NK-92 treated with Interleukin-12 subunit alpha and Interleukin-12 subunit beta, amount 100 ng/mL, for 24 hours (cell line): ENCODE measurements around the gene RAD23A.
"Not testable (repeated sequence)": the region's sequence is repeated elsewhere in the genome, so short reads cannot be mapped to it uniquely, and the experiment has no call there.

Experiments
- DNase-seq: peaks from one replicate; lab custom pipeline; 2025; lab: John Stamatoyannopoulos, UW

The RAD23A gene

DNA sequence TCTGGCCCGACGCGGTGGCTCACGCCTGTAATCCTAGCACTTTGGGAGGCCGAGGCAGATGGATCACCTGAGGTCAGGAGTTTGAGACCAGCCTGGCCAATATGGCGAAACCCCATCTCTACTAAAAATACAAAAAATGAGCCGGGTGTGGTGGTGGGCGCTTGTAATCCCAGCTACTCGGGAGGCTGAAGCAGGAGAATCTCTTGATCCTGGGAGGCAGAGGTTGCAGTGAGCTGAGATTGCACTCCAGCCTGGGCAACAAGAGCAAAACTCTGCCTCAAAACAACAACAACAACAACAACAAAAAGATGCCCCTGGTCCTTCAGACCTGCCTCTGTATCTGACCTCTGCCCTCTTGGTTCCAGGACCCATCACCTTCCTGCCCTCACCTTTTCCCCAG lies 9.9 kb downstream of the RAD23A start:
- DNase-seq = not testable (repeated sequence)

DNA sequence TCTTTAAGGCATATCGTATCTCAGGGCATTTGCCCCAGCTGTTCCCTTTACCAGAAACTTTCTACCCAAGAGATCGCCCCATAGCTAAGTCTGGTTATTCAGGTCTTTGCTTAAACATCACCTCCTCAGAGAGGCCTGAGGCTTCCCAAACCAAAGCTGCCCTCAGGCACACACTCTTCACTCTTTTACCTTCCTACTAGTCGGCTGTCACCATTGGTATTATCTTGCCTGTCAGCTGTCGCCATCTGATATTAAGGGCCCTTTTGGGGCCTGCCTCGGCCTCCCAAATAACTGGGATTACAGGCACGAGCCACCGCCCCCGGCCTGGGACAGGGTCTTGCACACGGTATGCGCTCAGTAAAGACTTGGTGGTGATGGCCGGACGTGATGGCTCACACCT lies 10.3 kb downstream of the RAD23A start:
- DNase-seq = no peak

DNA sequence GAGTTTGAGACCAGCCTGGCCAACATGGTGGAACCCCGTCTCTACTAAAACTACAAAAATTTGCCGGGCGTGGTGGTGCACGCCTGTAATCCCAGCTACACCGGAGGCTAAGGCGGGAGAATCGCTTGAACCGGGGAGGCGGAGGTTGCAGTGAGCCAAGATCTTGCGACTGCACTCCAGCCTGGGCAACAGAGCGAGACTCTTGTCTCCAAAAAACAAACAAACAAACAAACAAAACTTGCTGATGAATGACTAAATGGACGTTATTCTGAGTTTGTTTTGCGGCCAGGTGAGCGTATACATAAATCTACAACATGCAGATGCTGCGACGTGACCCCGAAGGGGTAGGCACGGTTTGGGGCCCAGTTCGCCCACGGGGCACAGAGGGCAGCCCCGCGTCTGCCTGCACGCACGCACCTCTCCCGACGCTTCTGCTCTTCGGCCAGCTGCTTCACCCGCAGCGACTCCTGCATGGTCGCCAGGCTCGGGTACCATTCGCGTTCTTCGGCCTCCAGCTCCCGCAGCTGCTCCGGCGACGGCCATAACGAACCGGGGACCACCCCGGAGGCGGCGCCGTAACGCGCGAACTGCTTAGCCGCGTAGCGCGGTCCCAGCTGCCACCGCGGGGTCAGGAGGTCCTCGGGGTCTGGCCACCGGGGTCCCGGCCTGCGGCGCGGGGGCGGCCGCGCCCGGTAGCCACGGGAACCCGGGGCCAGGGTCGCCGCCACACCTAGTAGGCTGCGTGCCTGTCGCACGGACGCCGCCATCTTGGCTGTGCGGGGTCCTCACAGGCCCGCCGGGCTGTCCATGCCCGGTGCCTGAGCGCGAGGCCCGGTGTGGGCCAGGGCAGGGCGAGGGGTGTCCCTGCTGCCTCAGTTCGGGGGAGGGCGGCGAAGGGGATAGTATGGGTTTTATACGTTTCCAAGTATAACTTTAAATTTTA lies 11.1 kb downstream of the RAD23A start, which contains the start of gene GADD45GIP1:
TSS of gene GADD45GIP1 (minus strand) at position 778 of the 943 bp plus-strand sequence. CDS start at position 767, 11 bp downstream.
- DNase-seq = peak; percentile 64

DNA sequence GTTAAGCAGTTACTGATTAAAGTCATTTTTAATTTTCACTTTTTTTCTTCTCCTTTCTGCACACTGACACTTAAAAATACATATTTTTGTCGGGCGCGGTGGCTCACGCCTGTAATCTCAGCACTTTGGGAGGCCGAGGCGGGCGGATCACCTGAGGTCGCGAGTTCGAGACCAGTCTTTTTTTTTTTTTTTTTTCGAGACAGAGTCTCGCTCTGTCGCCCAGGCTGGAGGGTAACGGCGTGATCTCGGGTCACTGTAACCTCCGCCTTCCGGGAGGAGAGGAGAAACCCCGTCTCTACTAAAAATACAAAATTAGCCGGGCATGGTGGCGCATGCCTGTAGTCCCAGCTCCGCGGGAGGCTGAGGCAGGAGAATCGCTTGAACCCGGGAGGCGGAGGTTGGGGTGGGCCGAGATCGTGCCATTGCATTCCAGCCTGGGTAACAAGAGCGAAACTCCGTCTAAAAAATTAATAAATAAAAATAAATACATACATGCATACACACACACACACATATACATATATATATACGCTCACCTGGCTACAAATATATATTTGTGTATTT lies 11.8 kb downstream of the RAD23A start:
- DNase-seq = not testable (repeated sequence)

DNA sequence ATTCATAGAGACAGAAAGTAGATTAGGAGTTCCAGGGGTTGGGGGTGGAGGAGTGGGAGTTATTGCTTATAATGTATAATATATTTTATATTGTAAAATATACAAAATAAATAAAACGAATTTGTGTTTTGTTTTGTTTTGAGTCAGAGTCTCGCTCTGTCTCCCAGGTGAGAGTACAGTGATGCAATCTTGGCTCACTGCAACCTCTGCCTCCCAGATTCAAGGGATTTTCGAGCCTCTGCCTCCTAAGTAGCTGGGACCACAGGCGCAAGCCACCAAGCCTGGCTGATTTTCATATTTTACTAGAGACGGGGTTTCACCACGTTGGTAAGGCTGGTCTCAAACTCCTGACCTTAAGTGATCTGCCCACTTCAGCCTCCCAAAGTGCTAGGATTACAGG lies 13.8 kb downstream of the RAD23A start:
- no peak for DNase-seq

DNA sequence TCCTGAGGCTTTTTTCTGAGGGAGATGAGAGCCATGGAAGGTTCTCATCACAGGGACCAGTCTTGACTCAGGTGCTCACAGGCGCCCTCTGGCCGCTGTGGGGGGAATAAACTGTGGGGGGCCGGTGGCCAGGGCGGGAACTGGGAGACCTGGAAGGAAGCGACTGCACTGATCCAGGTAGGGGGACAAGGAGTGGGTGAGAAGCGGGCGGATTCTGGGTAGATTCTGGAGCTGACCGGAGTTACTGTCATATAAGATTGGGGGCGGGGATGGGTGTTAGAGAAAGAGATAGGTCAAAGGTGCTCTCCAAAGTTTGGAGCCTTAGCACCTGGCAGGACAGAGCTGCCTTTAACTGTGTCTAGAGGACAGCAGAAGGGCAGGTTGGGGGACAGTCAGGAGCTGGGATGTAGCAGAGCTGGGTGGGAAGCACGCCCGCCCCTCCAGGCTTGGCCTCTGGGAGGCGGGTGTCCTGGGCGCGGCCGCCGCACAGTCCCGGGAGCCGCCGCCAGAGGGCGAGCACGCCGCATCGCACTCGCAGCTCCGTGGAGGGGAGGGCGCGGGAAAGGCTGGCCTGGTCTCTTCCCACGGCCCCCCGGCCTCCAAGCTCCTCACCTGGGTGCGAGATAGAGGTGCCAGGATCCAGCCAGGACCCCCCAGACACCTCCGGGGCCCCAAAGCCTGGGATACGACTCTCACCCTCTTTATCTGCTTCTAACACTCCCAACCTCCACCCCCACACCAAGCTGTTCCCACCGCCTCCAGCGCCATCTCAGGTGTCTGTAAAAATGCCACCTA lies 19.6 kb downstream of the RAD23A start:
- peak; percentile 64 for DNase-seq

DNA sequence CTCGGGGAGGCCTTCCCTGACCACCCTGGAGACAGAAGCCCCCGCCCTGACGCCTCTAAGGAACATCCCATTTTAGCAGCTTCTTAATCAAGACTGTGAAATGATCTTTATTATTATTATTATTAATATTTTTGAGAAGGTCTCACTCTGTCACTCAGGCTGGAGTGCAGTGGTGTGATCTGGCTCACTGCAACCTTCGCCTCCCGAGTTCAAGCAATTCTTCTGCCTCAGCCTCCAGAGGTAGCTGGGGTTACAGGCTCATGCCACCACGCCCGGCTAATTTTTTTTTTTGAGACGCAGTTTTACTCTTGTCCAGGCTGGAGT lies 20.1 kb downstream of the RAD23A start:
- DNase-seq = no peak

DNA sequence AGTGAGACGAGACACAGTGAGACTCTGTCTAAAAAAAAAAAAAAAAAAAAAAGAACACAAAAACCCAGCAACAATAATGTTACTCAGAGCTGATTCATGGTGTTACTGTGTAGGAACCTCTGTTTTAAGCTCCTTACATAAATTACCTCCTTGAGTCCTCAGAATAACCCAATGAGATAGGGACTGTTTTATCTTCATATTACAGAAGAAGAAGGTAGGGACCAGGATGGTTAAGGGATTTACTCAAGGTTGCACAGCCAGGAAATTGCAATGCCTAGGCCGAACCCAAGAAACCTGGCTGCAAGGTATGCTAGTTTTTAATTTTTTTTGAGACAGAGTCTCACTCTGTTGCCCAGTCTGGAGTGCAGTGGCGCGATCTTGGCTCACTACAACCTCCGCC lies 22.2 kb downstream of the RAD23A start:
- DNase-seq = no peak

DNA sequence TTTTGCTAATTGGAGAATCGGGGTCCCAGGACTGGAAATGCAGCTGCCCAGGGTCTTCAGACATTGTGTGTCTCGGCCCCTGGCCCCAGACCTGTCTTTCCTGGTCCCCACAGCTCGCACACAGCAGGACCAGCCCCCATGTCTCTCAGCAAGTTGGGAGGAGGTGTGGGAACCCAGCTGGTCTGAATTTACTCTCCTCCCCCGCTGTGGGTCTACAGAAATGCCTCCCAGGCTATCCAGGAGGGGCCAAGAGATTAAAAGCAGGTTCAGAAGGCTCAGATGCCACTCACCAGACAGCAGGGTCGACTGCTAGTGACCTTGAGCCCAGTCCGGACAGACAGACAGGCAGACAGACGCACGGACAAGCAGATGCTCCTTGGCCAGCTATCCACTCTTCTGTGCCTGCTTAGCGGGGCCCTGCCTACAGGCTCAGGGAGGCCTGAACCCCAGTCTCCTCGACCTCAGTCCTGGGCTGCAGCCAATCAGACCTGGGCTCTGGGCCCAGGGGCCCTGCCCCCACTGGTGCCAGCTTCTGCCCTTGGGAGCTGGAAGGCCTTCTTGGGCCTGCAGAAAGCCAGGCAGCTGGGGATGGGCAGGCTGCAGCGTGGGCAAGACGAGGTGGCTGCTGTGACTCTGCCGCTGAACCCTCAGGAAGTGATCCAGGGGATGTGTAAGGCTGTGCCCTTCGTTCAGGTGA lies 23.8 kb downstream of the RAD23A start, which contains the start of gene DAND5:
TSS of gene DAND5 (plus strand) at position 285 of the 697 bp plus-strand sequence. CDS start at position 370, 85 bp downstream.
- no peak for DNase-seq

DNA sequence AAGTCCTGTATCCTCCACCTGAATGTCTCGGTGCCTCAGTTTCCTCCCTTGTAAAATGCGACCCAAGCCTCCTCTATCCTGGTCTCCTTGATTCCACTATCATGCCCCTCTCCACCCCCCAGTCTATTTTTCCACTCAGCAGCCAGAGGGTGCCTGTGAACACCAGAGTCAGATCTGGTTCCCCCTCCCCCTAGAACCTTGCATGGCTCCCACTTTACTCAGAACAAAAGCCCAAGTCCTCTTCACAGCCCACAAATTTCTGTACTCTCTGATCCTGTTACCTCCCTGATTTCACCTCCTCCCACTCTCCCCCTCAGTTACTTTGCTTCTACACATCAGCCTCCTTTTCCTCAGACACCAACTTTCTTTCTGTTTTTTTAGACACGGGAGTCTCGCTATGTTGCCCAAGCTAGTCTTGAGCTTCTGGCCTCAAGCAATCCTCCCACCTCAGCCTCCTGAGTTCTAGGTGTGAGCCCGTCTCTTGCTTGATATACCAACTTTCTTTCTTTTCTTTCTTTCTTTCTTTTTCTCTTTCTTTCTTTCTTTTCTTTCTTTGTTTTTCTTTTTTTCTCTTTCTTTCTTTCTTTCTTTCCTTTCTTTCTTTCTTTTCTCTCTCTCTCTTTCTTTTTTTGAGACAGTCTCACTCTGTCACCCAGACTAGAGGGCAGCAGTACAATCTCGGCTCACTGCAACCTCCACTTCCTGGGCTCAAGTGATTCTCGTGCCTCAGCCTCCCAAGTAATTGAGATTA lies 24.6 kb downstream of the RAD23A start:
- DNase-seq = no peak

DNA sequence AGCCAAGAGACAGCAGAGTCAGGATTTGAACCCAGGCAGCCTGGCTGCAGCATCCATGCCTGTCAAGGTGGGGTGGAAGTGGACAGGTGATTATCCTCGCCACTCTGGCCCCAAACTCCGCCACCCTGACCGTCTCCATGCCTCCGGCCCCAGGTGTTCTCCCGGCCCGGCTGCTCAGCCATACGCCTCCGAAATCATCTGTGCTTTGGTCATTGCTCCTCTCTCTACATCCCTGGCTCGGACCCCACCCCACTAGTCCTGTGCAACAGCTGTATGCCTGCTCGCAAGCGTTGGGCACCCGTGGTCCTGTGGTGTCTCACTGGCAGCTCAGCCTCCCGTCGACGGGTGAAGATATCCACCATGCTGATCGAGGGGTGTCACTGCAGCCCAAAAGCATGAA lies 27.6 kb downstream of the RAD23A start:
- DNase-seq = no peak

DNA sequence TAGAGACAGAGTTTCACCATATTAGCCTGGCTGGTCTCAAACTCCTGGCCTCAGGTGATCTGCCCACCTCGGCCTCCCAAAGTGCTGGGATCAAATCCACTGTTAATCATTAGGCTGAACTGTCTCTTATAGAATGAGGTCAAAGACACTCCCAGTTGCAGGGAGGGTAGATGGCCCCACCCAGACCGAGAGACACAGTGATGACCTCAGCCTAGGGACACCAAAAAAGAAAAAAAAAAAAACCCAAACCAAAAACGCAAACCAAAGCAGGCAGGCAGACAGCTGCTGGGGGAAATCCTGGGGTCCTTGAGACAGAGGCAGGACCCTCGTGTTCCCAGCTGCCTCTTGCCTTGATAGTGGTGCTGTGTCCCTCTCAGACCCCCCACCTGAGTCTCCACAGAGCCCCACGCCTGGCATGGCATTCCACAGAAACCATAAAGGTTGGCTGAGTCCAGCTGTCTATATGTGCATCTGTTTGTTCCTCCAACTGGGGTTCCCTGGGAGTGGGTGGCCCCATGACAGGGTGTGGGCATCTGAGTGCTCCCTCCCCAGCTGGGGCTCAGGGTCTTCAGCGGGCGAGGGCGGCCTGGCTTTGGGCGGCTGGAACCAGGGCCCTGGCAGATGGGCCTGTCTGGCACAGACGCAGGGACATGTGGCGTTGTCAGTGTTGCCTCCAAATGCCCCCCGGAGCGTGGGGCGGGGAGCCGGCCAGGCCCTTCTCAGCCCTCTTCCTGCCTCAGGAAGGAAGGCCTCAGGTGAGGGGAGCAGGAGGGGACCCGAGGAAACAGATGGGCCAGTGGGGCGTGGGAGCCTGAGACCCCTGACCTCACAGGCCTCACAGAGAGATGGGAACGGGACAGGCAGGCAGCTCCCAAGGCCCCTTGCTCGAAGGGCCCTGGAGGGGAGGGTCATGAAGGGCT lies 28.9 kb downstream of the RAD23A start:
- DNase-seq = no peak

DNA sequence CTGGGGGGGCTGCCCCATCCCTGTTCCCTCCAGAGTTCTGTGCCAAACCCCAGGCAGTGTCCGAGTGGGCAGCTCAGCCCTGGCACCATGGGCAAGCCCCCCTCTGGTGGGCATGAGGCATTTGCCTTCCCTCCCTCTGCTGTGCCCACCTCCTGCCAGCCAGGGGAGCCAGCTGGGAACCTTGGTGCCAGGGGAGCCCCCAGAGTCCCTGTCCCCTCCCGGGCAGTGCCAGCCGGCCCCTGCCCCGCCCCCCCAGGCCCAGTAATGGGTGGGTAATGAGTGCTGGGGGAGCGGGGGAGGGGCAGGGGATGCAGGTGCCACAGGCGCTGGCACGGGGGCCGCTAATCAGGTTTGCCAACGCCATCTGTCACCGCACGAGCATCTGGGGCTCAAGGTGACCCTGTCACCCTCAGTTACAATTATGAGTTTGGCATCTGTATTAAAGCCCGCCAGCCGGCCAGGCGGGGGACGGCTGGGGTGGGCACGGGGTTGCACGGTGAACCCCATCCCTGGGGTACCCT lies 29.6 kb downstream of the RAD23A start:
- no peak for DNase-seq

DNA sequence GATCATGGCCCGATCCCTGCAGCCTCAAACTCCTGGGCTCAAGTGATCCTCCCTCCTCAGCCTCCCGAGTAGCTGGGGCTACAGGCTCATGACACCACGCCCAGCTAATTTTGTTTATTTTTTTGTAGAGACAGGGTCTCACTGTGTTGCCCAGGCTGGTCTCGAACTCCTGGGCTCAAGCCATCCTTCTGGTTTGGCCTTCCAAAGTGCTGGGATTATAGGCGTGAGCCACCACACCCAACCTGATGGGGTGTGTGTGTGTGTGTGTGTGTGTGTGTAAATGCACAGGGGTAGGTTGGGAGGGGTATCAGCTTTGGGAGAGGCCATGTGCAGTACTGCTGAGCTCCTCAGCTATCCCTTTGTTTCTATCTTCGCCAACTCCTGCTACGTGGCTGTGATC lies 30.4 kb downstream of the RAD23A start:
- DNase-seq = not testable (repeated sequence)

DNA sequence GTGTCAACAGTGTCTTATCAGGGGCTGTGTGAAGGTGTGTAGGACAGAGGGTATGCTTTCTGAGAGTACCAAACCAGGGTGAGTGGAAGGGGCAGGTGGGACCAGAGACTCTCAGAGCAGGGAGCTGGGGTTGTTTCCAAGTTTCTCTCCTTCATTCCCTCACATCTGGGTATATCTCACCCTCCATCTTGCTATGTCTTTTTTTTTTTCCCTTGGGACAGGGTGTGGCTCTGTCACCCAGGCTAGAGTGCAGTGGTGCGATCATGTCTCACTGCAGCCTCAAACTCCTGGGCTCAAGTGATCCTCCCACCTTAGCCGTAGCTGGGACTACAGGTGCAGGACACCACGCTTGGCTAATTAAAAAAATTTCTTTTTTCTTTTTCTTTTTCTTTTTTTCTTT lies 34.3 kb downstream of the RAD23A start:
- DNase-seq = no peak

DNA sequence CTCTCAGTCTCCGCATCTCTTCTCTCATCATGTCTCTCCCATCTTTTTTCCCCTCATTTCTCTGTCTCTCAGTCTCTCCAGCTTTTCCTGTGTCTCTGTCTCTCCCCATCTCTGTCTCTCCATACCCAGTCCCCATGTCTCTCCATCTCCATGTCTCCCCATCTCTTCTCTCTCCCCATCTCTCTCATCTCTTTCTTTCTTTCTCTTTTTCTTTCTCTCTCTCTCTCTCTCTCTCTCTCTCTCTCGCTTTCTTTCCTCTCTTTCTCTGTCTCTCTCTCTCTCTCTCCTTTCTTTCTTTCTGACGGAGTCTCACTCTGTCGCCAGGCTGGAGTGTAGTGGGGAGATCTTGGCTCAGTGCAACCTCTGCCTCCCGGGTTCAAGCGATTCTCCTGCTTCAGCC lies 37.0 kb downstream of the RAD23A start:
- no peak for DNase-seq

DNA sequence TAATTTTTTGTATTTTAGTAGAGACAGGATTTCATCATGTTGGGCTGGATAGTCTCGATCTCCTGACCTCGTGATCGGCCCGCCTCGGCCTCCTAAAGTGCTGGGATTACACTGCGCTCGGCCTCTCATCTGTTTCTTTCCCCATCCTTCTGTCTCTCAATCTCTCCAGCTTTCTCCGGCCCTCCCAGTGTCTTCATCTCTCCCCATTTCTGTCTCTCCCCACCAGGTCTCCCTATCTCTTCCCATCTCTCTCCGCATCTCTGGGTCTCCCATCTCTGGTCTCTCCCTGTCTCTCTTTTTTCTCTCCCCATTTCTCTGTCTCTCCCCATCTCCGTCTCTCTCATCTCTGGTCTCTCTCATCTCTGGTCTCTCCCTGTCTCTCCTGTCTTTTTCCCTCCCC lies 37.4 kb downstream of the RAD23A start:
- no peak for DNase-seq

DNA sequence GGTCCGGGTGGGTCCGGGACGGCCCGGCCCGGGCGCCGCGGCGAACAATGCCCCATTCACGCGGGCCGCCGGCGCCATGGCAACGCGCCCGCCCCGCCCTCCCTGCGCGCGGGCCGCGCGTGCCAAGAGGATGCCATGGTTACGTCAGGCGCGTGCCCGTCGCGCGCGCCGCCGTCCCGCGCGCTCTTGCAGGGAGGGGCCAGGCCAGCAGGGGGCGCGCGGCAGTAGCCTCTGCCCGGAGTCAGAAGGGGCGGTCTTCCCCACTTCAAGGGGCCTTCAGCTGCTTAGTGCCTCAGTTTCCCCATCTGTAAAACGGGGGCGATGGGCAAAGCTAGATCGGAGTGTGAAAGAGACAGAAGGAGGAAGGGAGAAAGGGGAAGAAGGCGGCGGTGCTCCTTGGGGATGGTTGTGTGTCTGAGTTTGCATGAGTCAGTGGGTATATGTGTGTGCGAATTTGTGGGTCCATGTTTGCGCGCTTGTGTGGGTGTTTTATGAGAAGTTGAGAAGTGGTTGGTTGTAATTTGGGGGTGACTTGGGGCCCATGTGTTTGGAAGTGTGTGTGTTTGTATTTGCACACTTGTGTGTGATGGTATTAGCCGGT lies 38.0 kb downstream of the RAD23A start:
- DNase-seq = no peak

DNA sequence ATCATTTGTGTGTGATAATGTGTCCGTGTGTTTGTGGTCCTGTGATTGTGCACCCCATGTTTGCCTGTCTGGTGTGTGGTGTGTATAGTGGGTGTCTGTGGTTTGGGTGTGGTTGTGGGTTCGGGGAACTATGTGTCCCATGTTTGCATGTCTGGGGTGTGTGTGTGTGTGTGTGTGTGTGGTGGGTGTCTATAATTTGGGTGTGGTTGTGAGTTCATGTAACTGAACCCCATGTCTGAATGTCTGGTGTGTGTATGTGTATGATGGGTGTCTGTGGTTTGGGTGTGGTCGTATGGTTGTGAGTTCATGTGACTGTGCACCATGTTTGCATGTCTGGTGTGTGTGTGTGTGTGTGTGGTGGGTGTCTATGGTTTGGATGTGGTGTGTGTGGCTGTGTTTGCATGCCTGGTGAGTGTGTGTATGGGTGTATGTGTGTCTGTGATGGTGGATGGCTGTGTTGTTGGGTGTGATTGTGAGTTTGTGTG lies 38.5 kb downstream of the RAD23A start:
- no peak for DNase-seq
